Loucy (cell line): ENCODE data around the gene CCDC121.
"Not testable (repeated sequence)": the region's sequence is repeated elsewhere in the genome, so short reads cannot be mapped to it uniquely, and the experiment has no call there.

Experiments
- H2AFZ ChIP-seq: fragments of 200-600 bp; sonication (generic); 2 replicates; pipeline ENCODE4 v1.6.0; 2016; ENCODE audit warnings: antibody characterized with exemption, mild to moderate bottlenecking, low read length, moderate library complexity
- H3F3A ChIP-seq: fragments of 200-600 bp; 2 replicates; pipeline ENCODE4 v1.6.0; 2016; ENCODE audit warnings: antibody characterized with exemption, low read depth, mild to moderate bottlenecking
- H3K27me3 ChIP-seq: fragments of 200-600 bp; sonication (generic); 2 replicates; pipeline ENCODE4 v1.6.1; 2014; ENCODE audit warnings: low read length, mild to moderate bottlenecking; ENCODE audit not compliant: insufficient read depth, poor library complexity, severe bottlenecking
- H3K36me3 ChIP-seq: fragments of 200-600 bp; sonication (generic); 2 replicates; pipeline ENCODE4 v1.6.1; 2016; ENCODE audit warnings: low read length; ENCODE audit not compliant: insufficient read depth
- H3K4me1 ChIP-seq: fragments of 200-600 bp; sonication (generic); 2 replicates; pipeline ENCODE4 v1.5.1; 2014; ENCODE audit warnings: low read length, mild to moderate bottlenecking; ENCODE audit not compliant: insufficient read depth, poor library complexity, severe bottlenecking
- H3K4me2 ChIP-seq: fragments of 200-600 bp; sonication (generic); 2 replicates; pipeline ENCODE4 v1.6.0; 2014; ENCODE audit warnings: antibody characterized with exemption, low read length, low read depth, mild to moderate bottlenecking; ENCODE audit not compliant: poor library complexity, severe bottlenecking
- H3K4me3 ChIP-seq: fragments of 200-600 bp; sonication (generic); 2 replicates; pipeline ENCODE4 v1.5.1; 2014; ENCODE audit warnings: low read length, mild to moderate bottlenecking, mixed read lengths; ENCODE audit not compliant: poor library complexity, severe bottlenecking
- H3K79me2 ChIP-seq: fragments of 200-600 bp; sonication (generic); 2 replicates; pipeline ENCODE4 v1.6.1; 2014; ENCODE audit warnings: low read length; ENCODE audit not compliant: insufficient read depth
- H3K9ac ChIP-seq: fragments of 200-600 bp; sonication (generic); 2 replicates; pipeline ENCODE4 v1.6.0; 2014; ENCODE audit warnings: mild to moderate bottlenecking, low read depth, low read length, moderate library complexity; ENCODE audit not compliant: poor library complexity, severe bottlenecking
- H3K9me2 ChIP-seq: fragments of 200-600 bp; sonication (generic); replicated peaks from 2 replicates; pipeline ENCODE4 v1.6.1; 2016; ENCODE audit warnings: low read depth, low read length, mixed read lengths
- H3K9me3 ChIP-seq: fragments of 200-600 bp; sonication (generic); 2 replicates; pipeline ENCODE4 v1.6.1; 2014; ENCODE audit warnings: mild to moderate bottlenecking, antibody characterized with exemption, low read length, low read depth; ENCODE audit not compliant: insufficient read depth
- H4K20me1 ChIP-seq: fragments of 200-600 bp; sonication (generic); 2 replicates; pipeline ENCODE4 v1.6.0; 2014; ENCODE audit warnings: antibody characterized with exemption, low read length, mild to moderate bottlenecking; ENCODE audit not compliant: insufficient read depth, poor library complexity, severe bottlenecking
- EZH2phosphoT487 ChIP-seq: fragments of 200-600 bp; IDR thresholded peaks from 2 replicates; pipeline ENCODE4 v1.6.1; 2018; ENCODE audit warnings: antibody characterized with exemption, mild to moderate bottlenecking, moderate library complexity, borderline replicate concordance
- TF ChIP-seq, protein P1 (sequence below): fragments of 200-600 bp; sonication (generic); conservative IDR thresholded peaks from 2 replicates; pipeline ENCODE4 v1.5.1; 2014; ENCODE audit warnings: mild to moderate bottlenecking, antibody characterized with exemption, low read length

Gene CCDC121

DNA sequence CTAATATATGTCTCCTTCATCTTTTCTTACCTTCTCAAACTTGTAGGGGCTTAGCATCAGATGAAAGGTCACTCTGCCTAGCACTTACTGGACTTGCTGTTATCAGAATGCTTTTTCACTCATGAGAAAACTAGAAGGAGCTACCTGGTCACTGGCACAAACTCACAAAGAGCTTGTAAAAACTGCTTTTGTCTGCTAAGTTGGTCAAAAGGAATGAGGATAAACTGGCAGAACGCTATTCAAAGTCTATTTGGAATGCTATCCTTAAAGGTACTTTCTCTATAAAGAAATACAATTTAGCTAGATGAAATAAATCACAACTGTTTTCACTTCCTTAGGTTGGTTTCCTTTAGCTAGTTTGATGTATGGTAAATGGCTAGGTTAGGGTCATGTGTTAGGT, 2.5 kb downstream of the CCDC121 start:
- not testable (repeated sequence) for H3K4me2 ChIP-seq, H3K9ac ChIP-seq, H3K27me3 ChIP-seq, H3F3A ChIP-seq, H3K9me2 ChIP-seq, H2AFZ ChIP-seq, H4K20me1 ChIP-seq, H3K9me3 ChIP-seq, H3K4me3 ChIP-seq
- peaks cover 33% of the 10 kb centered on the region; the same call in 1 of the 2 replicates for H3K36me3 ChIP-seq
- peaks cover 23% of the 10 kb centered on the region for H3K79me2 ChIP-seq
- H3K4me1 ChIP-seq = peaks cover 12% of the 10 kb centered on the region

DNA sequence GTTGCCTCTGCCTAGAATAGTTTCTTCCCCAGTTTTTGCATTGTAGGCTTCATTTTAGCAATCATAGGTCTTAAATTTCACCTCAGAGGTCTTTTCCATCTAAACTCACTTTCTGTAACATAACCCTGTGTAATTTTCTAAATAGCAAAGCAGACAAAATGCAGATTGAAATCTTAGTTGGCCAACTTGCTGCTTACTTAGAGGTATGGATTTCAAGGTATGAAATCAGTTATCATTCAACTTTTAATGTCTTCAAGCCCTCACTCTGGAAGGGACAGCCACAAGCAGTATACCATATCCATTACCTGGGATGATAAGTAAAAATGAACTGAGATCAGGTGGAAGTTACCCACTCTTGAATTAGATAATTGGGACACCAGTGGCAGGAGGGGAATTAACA, 3.9 kb downstream of the CCDC121 start:
- Histone ChIP-seq H3K9me3 (no peaks in the 10 kb centered on the region), H4K20me1 (no peaks in the 10 kb centered on the region), H3K4me2 (no peak overlapping the region), H3K9ac (no peak overlapping the region), H3K4me1 (peaks cover 7% of the 10 kb centered on the region), H3K27me3 (no peaks in the 10 kb centered on the region), H3K79me2 (peaks cover 11% of the 10 kb centered on the region), H3K36me3 (peaks cover 46% of the 10 kb centered on the region; the same call in 1 of the 2 replicates), H2AFZ (no peak overlapping the region), H3K4me3 (no peak overlapping the region), H3K9me2 (no peaks in the 10 kb centered on the region), H3F3A (no peaks in the 10 kb centered on the region)
- no peak for TF ChIP-seq EZH2phosphoT487
- TF ChIP-seq, protein P1, sequence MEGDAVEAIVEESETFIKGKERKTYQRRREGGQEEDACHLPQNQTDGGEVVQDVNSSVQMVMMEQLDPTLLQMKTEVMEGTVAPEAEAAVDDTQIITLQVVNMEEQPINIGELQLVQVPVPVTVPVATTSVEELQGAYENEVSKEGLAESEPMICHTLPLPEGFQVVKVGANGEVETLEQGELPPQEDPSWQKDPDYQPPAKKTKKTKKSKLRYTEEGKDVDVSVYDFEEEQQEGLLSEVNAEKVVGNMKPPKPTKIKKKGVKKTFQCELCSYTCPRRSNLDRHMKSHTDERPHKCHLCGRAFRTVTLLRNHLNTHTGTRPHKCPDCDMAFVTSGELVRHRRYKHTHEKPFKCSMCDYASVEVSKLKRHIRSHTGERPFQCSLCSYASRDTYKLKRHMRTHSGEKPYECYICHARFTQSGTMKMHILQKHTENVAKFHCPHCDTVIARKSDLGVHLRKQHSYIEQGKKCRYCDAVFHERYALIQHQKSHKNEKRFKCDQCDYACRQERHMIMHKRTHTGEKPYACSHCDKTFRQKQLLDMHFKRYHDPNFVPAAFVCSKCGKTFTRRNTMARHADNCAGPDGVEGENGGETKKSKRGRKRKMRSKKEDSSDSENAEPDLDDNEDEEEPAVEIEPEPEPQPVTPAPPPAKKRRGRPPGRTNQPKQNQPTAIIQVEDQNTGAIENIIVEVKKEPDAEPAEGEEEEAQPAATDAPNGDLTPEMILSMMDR = no peak

DNA sequence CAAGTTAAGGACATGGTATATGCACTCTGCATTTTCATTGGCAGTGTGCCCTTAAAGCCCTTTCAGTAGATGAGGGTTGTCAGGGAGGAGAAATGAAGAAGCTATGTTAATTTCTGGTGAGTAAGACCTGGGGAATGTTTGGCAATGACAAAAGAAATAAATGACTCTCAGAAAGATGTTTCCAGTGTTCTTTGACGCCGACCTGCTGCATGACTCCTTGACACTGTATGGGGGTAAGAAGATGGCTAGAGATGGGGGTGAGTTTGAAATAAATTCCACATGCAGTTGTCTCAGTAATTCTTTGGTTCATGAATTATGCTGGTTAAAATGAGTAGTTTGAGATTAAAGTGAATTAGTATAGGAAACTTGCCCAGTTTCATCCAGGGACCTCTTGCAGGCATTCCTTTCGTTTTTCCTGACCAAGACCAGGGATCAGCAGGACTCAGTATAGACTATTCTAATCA, 5.9 kb downstream of the CCDC121 start:
- no peak overlapping the region for H3K4me2 ChIP-seq
- no peaks in the 10 kb centered on the region for H3F3A ChIP-seq
- no peak overlapping the region for H2AFZ ChIP-seq
- no peaks in the 10 kb centered on the region for H3K27me3 ChIP-seq
- H3K9ac ChIP-seq = no peak overlapping the region
- H3K4me3 ChIP-seq = no peak overlapping the region
- H3K9me2 ChIP-seq = no peaks in the 10 kb centered on the region
- H4K20me1 ChIP-seq = no peaks in the 10 kb centered on the region
- H3K9me3 ChIP-seq = no peaks in the 10 kb centered on the region
- TF ChIP-seq, protein P1 = no peak
- TF ChIP-seq EZH2phosphoT487 = no peak
- H3K4me1 ChIP-seq = peaks cover under 1% of the 10 kb centered on the region
- no peaks in the 10 kb centered on the region for H3K79me2 ChIP-seq
- H3K36me3 ChIP-seq = peaks cover 62% of the 10 kb centered on the region; the same call in 1 of the 2 replicates

DNA sequence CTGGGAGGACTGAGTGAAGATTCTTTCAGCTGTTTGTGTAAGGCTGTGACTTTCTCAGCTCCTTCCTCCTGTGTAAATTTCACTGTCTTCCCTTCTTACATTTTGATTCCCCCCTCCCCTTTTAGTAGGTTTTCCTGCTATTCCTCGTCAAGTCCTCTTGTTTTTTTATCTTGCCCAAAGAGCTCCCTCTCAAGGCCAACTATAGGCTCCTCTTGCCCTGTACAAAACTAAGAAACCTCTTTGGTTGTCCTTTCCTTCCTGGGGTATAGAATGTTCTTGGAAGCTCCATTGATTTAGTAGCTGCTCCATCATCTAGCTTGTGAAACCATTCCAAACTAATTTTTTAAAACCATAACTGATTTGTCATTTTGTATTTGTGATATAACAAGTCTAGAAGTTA, 7.3 kb downstream of the CCDC121 start:
- Histone ChIP-seq H3K4me2 (no peak overlapping the region), H4K20me1 (no peaks in the 10 kb centered on the region), H3K36me3 (peaks cover 76% of the 10 kb centered on the region; the same call in 1 of the 2 replicates), H3K27me3 (no peaks in the 10 kb centered on the region), H3K79me2 (no peaks in the 10 kb centered on the region), H3K9me3 (no peaks in the 10 kb centered on the region), H3F3A (no peaks in the 10 kb centered on the region), H3K9ac (no peak overlapping the region), H3K4me1 (no peaks in the 10 kb centered on the region), H3K9me2 (no peaks in the 10 kb centered on the region), H2AFZ (no peak overlapping the region), H3K4me3 (no peak overlapping the region)
- no peak for TF ChIP-seq EZH2phosphoT487
- TF ChIP-seq, protein P1 = no peak
